GM23248 (cell line): ENCODE data around the gene NEK2.

Source experiments
- EZH2 ChIP-seq: fragments of 200-600 bp; sonication (generic); IDR thresholded peaks from 2 replicates; pipeline ENCODE4 v1.6.1; 2018; ENCODE audit warnings: antibody characterized with exemption, mild to moderate bottlenecking; ENCODE audit not compliant: insufficient read depth, poor library complexity, severe bottlenecking
- EZH2phosphoT487 ChIP-seq: fragments of 200-600 bp; sonication (generic); IDR thresholded peaks from 2 replicates; pipeline ENCODE4 v1.6.1; 2018; ENCODE audit warnings: antibody characterized with exemption, moderate library complexity, mild to moderate bottlenecking, low read depth; ENCODE audit not compliant: insufficient read depth

- TF ChIP-seq EZH2 (no peak), EZH2phosphoT487 (no peak)
Measured at GRCh38 chr1:211641044-211641800, 34.2 kb downstream of the NEK2 start.
